Mesothelial cell of epicardium (in vitro differentiated cells): ENCODE data around the gene UBE2R2. TPM values are rescaled to one million over a fixed set of nuclear protein-coding genes. Genes with fewer than 3 reads are reported as not detected.
"Not testable (repeated sequence)": the region's sequence is repeated elsewhere in the genome, so short reads cannot be mapped to it uniquely, and the experiment has no call there.

Experiments used
- DNase-seq, 2 experiments: peaks; one replicate each; pipeline ENCODE4 v3.0.0; 2021; ENCODE audit warnings: low spot score in 2 of 2; ENCODE audit not compliant: unreplicated experiment in 2 of 2
- H3K27ac Mint-ChIP-seq: 2 replicates; pipeline ENCODE4 v1.8.0; 2021; ENCODE audit warnings: mixed read lengths
- H3K27me3 Mint-ChIP-seq: 2 replicates; pipeline ENCODE4 v1.8.0; 2021; ENCODE audit warnings: low read depth, mixed read lengths
- H3K36me3 Mint-ChIP-seq: 2 replicates; pipeline ENCODE4 v1.8.0; 2021; ENCODE audit warnings: mixed read lengths
- H3K4me1 Mint-ChIP-seq: 2 replicates; pipeline ENCODE4 v1.8.0; 2021; ENCODE audit warnings: mixed read lengths
- H3K4me3 Mint-ChIP-seq: 2 replicates; pipeline ENCODE4 v1.8.0; 2021; ENCODE audit warnings: mild to moderate bottlenecking, moderate library complexity, mixed read lengths
- H3K9me3 Mint-ChIP-seq: 2 replicates; pipeline ENCODE4 v1.8.0; 2021; ENCODE audit warnings: mixed read lengths
- CTCF ChIP-seq: fragments of 200-600 bp; sonication (generic); IDR thresholded peaks from one replicate; pipeline ENCODE4 v1.5.0; 2021; ENCODE audit warnings: antibody characterized with exemption; ENCODE audit not compliant: unreplicated experiment
- total RNA-seq: library from RNA; stranded (reverse); gene quantifications from 3 replicates; pipeline ENCODE4 v1.2.1, GENCODE V29; 2021

The UBE2R2 gene
- 59.3 to 59.9 TPM (median 59.9 TPM) in 3 replicates for total RNA-seq

GRCh38 chr9:33816327-33817252 is at the start of gene UBE2R2:
UBE2R2 (plus strand) TSS chr9:33817160; CDS start chr9:33817758, 598 bp downstream.
- H3K27ac Mint-ChIP-seq, result peak within 1 kb of the TSS; percentile 96
- no peak for TF ChIP-seq CTCF

GRCh38 chr9:33770156-33770880 is 46.6 kb upstream of the UBE2R2 start:
- not testable (repeated sequence) for H3K4me1 Mint-ChIP-seq, H3K36me3 Mint-ChIP-seq, H3K4me3 Mint-ChIP-seq, H3K27ac Mint-ChIP-seq, H3K9me3 Mint-ChIP-seq, H3K27me3 Mint-ChIP-seq, DNase-seq

More at GRCh38 chr9:33816327-33817252, at the start of gene UBE2R2:
- Mint-ChIP-seq H3K4me1 (peaks cover 24% of the 10 kb centered on the region), H3K9me3 (no peaks in the 10 kb centered on the region), H3K27me3 (no peaks in the 10 kb centered on the region), H3K36me3 (no peaks in the 10 kb centered on the region), H3K4me3 (peak within 1 kb of the TSS; percentile 85)
- peak; percentile 82 to 85 for DNase-seq

- peaks cover 12% of the 10 kb centered on the region for H3K9me3 Mint-ChIP-seq
- H3K4me1 Mint-ChIP-seq, H3K27me3 Mint-ChIP-seq, DNase-seq, H3K27ac Mint-ChIP-seq, H3K36me3 Mint-ChIP-seq, H3K4me3 Mint-ChIP-seq: not testable (repeated sequence)
Observed at GRCh38 chr9:33773135-33773534, 43.8 kb upstream of the UBE2R2 start.

- H3K4me3 Mint-ChIP-seq, H3K36me3 Mint-ChIP-seq, H3K27ac Mint-ChIP-seq, DNase-seq, H3K27me3 Mint-ChIP-seq, H3K4me1 Mint-ChIP-seq: not testable (repeated sequence)
- peaks cover 12% of the 10 kb centered on the region for H3K9me3 Mint-ChIP-seq
Observed at GRCh38 chr9:33774074-33774659, 42.8 kb upstream of the UBE2R2 start.

GRCh38 chr9:33776578-33776977 is 40.4 kb upstream of the UBE2R2 start:
- H3K4me3 Mint-ChIP-seq, result no peak overlapping the region
- H3K36me3 Mint-ChIP-seq, result peaks cover 2% of the 10 kb centered on the region
- no peak for DNase-seq
- peaks cover 12% of the 10 kb centered on the region for H3K9me3 Mint-ChIP-seq
- H3K27me3 Mint-ChIP-seq, result no peaks in the 10 kb centered on the region
- H3K4me1 Mint-ChIP-seq, result peaks cover 4% of the 10 kb centered on the region
- H3K27ac Mint-ChIP-seq, result no peak overlapping the region
- TF ChIP-seq CTCF, result no peak

GRCh38 chr9:33778700-33779351 is 38.1 kb upstream of the UBE2R2 start:
- Mint-ChIP-seq H3K4me3 (no peak overlapping the region), H3K9me3 (peaks cover 12% of the 10 kb centered on the region), H3K4me1 (peaks cover 4% of the 10 kb centered on the region), H3K36me3 (peaks cover 2% of the 10 kb centered on the region), H3K27me3 (no peaks in the 10 kb centered on the region), H3K27ac (no peak overlapping the region)
- peak in 1 of 2 experiments; percentile 44 for DNase-seq
- peak; percentile 49 for TF ChIP-seq CTCF
